ENCODE measurements around the gene KLF13.

KLF13 gene

GRCh38 chr15:31373096-31373865, 46.6 kb downstream of the KLF13 start:
- Mint-ChIP-seq H3K27ac (no peak overlapping the region), H3K9me3 (peaks cover 3% of the 10 kb centered on the region), H3K4me1 (peaks cover 5% of the 10 kb centered on the region), H3K4me3 (no peak overlapping the region), H3K27me3 (ENCODE audit: low read depth) (no peaks in the 10 kb centered on the region), H3K36me3 (ENCODE audit: low read depth) (peaks cover 9% of the 10 kb centered on the region)
- TF ChIP-seq CTCF (IDR thresholded peaks at IDR 0.05; ENCODE audit: unreplicated experiment in 3 of 3) = no peak

GRCh38 chr15:31373970-31374369, 47.3 kb downstream of the KLF13 start:
- TF ChIP-seq CTCF (IDR thresholded peaks at IDR 0.05; ENCODE audit: unreplicated experiment in 3 of 3) = no peak
- no peaks in the 10 kb centered on the region for H3K27me3 Mint-ChIP-seq (ENCODE audit: low read depth)
- peaks cover 9% of the 10 kb centered on the region for H3K4me1 Mint-ChIP-seq
- no peak overlapping the region for H3K27ac Mint-ChIP-seq
- peaks cover 3% of the 10 kb centered on the region for H3K9me3 Mint-ChIP-seq
- H3K4me3 Mint-ChIP-seq = no peak overlapping the region
- H3K36me3 Mint-ChIP-seq (ENCODE audit: low read depth) = peaks cover 12% of the 10 kb centered on the region

- H3K4me1 Mint-ChIP-seq = peaks cover 14% of the 10 kb centered on the region
- no peaks in the 10 kb centered on the region for H3K27me3 Mint-ChIP-seq (ENCODE audit: low read depth)
- no peak overlapping the region for H3K27ac Mint-ChIP-seq
- peaks cover 3% of the 10 kb centered on the region for H3K9me3 Mint-ChIP-seq
- no peak overlapping the region for H3K4me3 Mint-ChIP-seq
- peaks cover 15% of the 10 kb centered on the region for H3K36me3 Mint-ChIP-seq (ENCODE audit: low read depth)
- TF ChIP-seq CTCF (IDR thresholded peaks at IDR 0.05; ENCODE audit: unreplicated experiment in 3 of 3) = no peak
Measured at GRCh38 chr15:31374489-31374888, 47.9 kb downstream of the KLF13 start.

GRCh38 chr15:31374986-31375385, 48.4 kb downstream of the KLF13 start:
- no peaks in the 10 kb centered on the region for H3K27me3 Mint-ChIP-seq (ENCODE audit: low read depth)
- H3K27ac Mint-ChIP-seq = no peak overlapping the region
- peaks cover 19% of the 10 kb centered on the region for H3K36me3 Mint-ChIP-seq (ENCODE audit: low read depth)
- peaks cover 18% of the 10 kb centered on the region for H3K4me1 Mint-ChIP-seq
- H3K9me3 Mint-ChIP-seq = no peaks in the 10 kb centered on the region
- no peak overlapping the region for H3K4me3 Mint-ChIP-seq
- no peak for TF ChIP-seq CTCF (IDR thresholded peaks at IDR 0.05; ENCODE audit: unreplicated experiment in 3 of 3)

- Mint-ChIP-seq H3K9me3 (no peaks in the 10 kb centered on the region), H3K4me1 (peaks cover 18% of the 10 kb centered on the region), H3K27me3 (ENCODE audit: low read depth) (no peaks in the 10 kb centered on the region), H3K27ac (no peak overlapping the region), H3K36me3 (ENCODE audit: low read depth) (peaks cover 23% of the 10 kb centered on the region), H3K4me3 (no peak overlapping the region)
- no peak for TF ChIP-seq CTCF (IDR thresholded peaks at IDR 0.05; ENCODE audit: unreplicated experiment in 3 of 3)
Measured at GRCh38 chr15:31375772-31376171, 49.1 kb downstream of the KLF13 start.

- Mint-ChIP-seq H3K4me3 (no peak overlapping the region), H3K9me3 (peaks cover 3% of the 10 kb centered on the region), H3K27me3 (ENCODE audit: low read depth) (no peaks in the 10 kb centered on the region), H3K4me1 (peaks cover 18% of the 10 kb centered on the region), H3K27ac (peak overlapping the region in 1 of 3 experiments; percentile 54), H3K36me3 (ENCODE audit: low read depth) (peaks cover 28% of the 10 kb centered on the region)
- TF ChIP-seq CTCF (IDR thresholded peaks at IDR 0.05; ENCODE audit: unreplicated experiment in 3 of 3) = no peak
Measured at GRCh38 chr15:31376511-31376910, 49.9 kb downstream of the KLF13 start.
